IMR-90 (cell line): Measurements from ENCODE around the gene DUSP6. TPM values are rescaled to one million over a fixed set of nuclear protein-coding genes. Genes with fewer than 3 reads are reported as not detected.
A peak's percentile ranks its signal among the peaks of the same experiment; 100 is the strongest.

Source experiments
- ATAC-seq: fragments of 200-7000 bp; cut with Tn5 transposase; 2 replicates; pipeline ENCODE4 v1.9.1; 2020; ENCODE audit warnings: low read depth, mild to moderate bottlenecking, moderate library complexity
- BruUV-seq: library from RNA; stranded (reverse); fragments of 400-500 nt; replicated peaks from 2 replicates; lab custom pipeline; 2021; lab: Mats Ljungman, UMichigan
- CTCF ChIA-PET: fragments of 300-600 bp; formaldehyde crosslinking; extraction: SDS; loops from one replicate; lab custom pipeline; 2021; ENCODE audit warnings: antibody characterized with exemption; lab: Yijun Ruan, JAX
- POLR2A ChIA-PET: fragments of 300-600 bp; sonication (Branson Sonifier 250); formaldehyde crosslinking; loops from one replicate; lab custom pipeline; 2022; ENCODE audit warnings: antibody characterized with exemption; ENCODE audit not compliant: unreplicated experiment; lab: Charles Lee
- DNase-seq: peaks from one replicate; pipeline ENCODE4 v3.0.0; 2013
- H2AFZ ChIP-seq: replicated peaks from 2 replicates; pipeline ENCODE3; 2013; ENCODE audit warnings: low read length, mild to moderate bottlenecking; ENCODE audit not compliant: poor library complexity
- H2AK5ac ChIP-seq: 2 replicates; pipeline ENCODE4 v1.6.1; 2013; ENCODE audit warnings: low read depth, low read length, inconsistent platforms
- H2AK9ac ChIP-seq: replicated peaks from 2 replicates; pipeline ENCODE3; 2013; ENCODE audit warnings: mild to moderate bottlenecking, low read depth, low read length, moderate library complexity; ENCODE audit not compliant: poor library complexity
- H2BK120ac ChIP-seq: 2 replicates; pipeline ENCODE4 v1.6.1; 2013; ENCODE audit warnings: low read depth, low read length, inconsistent platforms
- H2BK15ac ChIP-seq: 3 replicates; pipeline ENCODE4 v1.6.1; 2013; ENCODE audit warnings: low read depth, low read length, inconsistent platforms
- H2BK20ac ChIP-seq: 2 replicates; pipeline ENCODE4 v1.6.1; 2013; ENCODE audit warnings: low read depth, mild to moderate bottlenecking, inconsistent platforms, low read length, moderate library complexity
- H2BK5ac ChIP-seq: 2 replicates; pipeline ENCODE4 v1.6.1; 2013; ENCODE audit warnings: mild to moderate bottlenecking, low read depth, low read length, inconsistent platforms; ENCODE audit not compliant: poor library complexity, severe bottlenecking
- H3K14ac ChIP-seq: replicated peaks from 2 replicates; pipeline ENCODE4 v1.6.1; 2013; ENCODE audit warnings: low read depth, low read length, inconsistent platforms
- H3K18ac ChIP-seq: 2 replicates; pipeline ENCODE4 v1.6.1; 2013; ENCODE audit warnings: low read depth, low read length, control low read depth
- H3K23ac ChIP-seq: 2 replicates; pipeline ENCODE4 v1.6.1; 2013; ENCODE audit warnings: low read depth, low read length, inconsistent platforms
- H3K27ac ChIP-seq: 2 replicates; pipeline ENCODE4 v1.5.1; 2013; ENCODE audit warnings: mild to moderate bottlenecking, control low read depth, low read length; ENCODE audit not compliant: insufficient read depth
- H3K27me3 ChIP-seq: 2 replicates; pipeline ENCODE4 v1.6.1; 2013; ENCODE audit warnings: low read length; ENCODE audit not compliant: control insufficient read depth, insufficient read depth
- H3K36me3 ChIP-seq: 2 replicates; pipeline ENCODE4 v1.6.1; 2013; ENCODE audit warnings: low read length, mixed read lengths; ENCODE audit not compliant: control insufficient read depth, insufficient read depth
- H3K4ac ChIP-seq: 2 replicates; pipeline ENCODE4 v1.6.1; 2013; ENCODE audit warnings: low read depth, low read length, inconsistent platforms
- H3K4me1 ChIP-seq: 2 replicates; pipeline ENCODE4 v1.6.1; 2013; ENCODE audit warnings: low read length, mixed read lengths; ENCODE audit not compliant: control insufficient read depth, insufficient read depth
- H3K4me2 ChIP-seq: 2 replicates; pipeline ENCODE4 v1.6.1; 2013; ENCODE audit warnings: low read depth, mild to moderate bottlenecking, control low read depth, low read length, moderate library complexity
- H3K4me3 ChIP-seq: 2 replicates; pipeline ENCODE4 v1.5.1; 2013; ENCODE audit warnings: low read depth, mild to moderate bottlenecking, control low read depth, low read length, moderate library complexity; ENCODE audit not compliant: insufficient read depth
- H3K56ac ChIP-seq: 2 replicates; pipeline ENCODE4 v1.6.1; 2013; ENCODE audit warnings: low read length, inconsistent platforms; ENCODE audit not compliant: insufficient read depth; ENCODE audit errors: extremely low read depth
- H3K79me1 ChIP-seq, 2 experiments: 2 replicates each; pipeline ENCODE4 v1.6.1; 2013; ENCODE audit warnings: low read length in 2 of 2, inconsistent platforms in 1 of 2, low read depth in 1 of 2
- H3K9ac ChIP-seq: 2 replicates; pipeline ENCODE4 v1.6.1; 2013; ENCODE audit warnings: low read depth, low read length, control low read depth
- H3K9me1 ChIP-seq: 2 replicates; pipeline ENCODE4 v1.6.1; 2013; ENCODE audit warnings: low read length, inconsistent platforms; ENCODE audit not compliant: insufficient read depth
- H3K9me3 ChIP-seq: 2 replicates; pipeline ENCODE4 v1.6.1; 2013; ENCODE audit warnings: low read length; ENCODE audit not compliant: control insufficient read depth, insufficient read depth
- H4K20me1 ChIP-seq: 2 replicates; pipeline ENCODE4 v1.6.1; 2013; ENCODE audit warnings: low read length, inconsistent platforms; ENCODE audit not compliant: insufficient read depth
- H4K5ac ChIP-seq: 2 replicates; pipeline ENCODE4 v1.6.1; 2013; ENCODE audit warnings: mild to moderate bottlenecking, low read depth, low read length, control low read depth
- H4K8ac ChIP-seq, 2 experiments: 2 replicates each; pipeline ENCODE4 v1.6.1; 2013; ENCODE audit warnings: low read depth in 2 of 2, low read length in 2 of 2, control low read depth in 1 of 2, inconsistent platforms in 1 of 2
- H4K91ac ChIP-seq: 2 replicates; pipeline ENCODE4 v1.6.1; 2013; ENCODE audit warnings: low read depth, low read length, inconsistent platforms; ENCODE audit not compliant: insufficient read depth
- MAFK ChIP-seq: IDR thresholded peaks from 2 replicates; pipeline ENCODE4 v1.6.1; 2012; ENCODE audit warnings: low read depth, low read length, improper control_type of control experiment
- POLR2A ChIP-seq: IDR thresholded peaks from 2 replicates; pipeline ENCODE4 v1.6.1; 2012; ENCODE audit warnings: mild to moderate bottlenecking, low read depth, low read length
- WGBS, 2 experiments: methylation state at CpG; one replicate each; pipeline versions ENCODE4 v1.1.5 to v1.1.7; 2013; ENCODE audit warnings: missing lambda C conversion rate in 2 of 2; ENCODE audit not compliant: insufficient read length in 1 of 2; ENCODE audit errors: extremely low coverage in 2 of 2; 5-methylcytosine and 5-hydroxymethylcytosine counted together
- dilution Hi-C: fragments of 300-500 bp; cut with HindIII; formaldehyde crosslinking; loops from one replicate; pipeline ENCODE4 v1.14.3; 2018; ENCODE audit warnings: low sequenced_read_pairs; ENCODE audit not compliant: unreplicated experiment
- in situ Hi-C: fragments of 300-500 bp; cut with MboI; formaldehyde crosslinking; loops from 3 replicates; pipeline ENCODE4 v1.14.3; 2019; ENCODE audit warnings: low sequenced_read_pairs, inconsistent platforms, mixed read lengths
- intact Hi-C: fragments of 100-400 bp; cut with micrococcal nuclease; formaldehyde crosslinking; loops from 2 replicates; pipeline ENCODE4 v1.10.0; 2022
- polyA plus RNA-seq, 3 experiments: library from polyadenylated mRNA; depleted of rRNA; stranded (reverse); fragments of >200 nt; gene quantifications; 2 replicates each; pipeline ENCODE4 v1.2.3, GENCODE V29; 2012; ENCODE audit warnings: low replicate concordance in 1 of 3
- total RNA-seq: library from RNA; depleted of rRNA; stranded (reverse); fragments of >200 nt; gene quantifications from 2 replicates; pipeline ENCODE4 v1.2.3, GENCODE V29; 2012

DUSP6 gene
- total and polyA plus RNA-seq, 2 of the 4 experiments (the other 2 are of a cell fraction): 38.5 to 70.1 TPM

DNA sequence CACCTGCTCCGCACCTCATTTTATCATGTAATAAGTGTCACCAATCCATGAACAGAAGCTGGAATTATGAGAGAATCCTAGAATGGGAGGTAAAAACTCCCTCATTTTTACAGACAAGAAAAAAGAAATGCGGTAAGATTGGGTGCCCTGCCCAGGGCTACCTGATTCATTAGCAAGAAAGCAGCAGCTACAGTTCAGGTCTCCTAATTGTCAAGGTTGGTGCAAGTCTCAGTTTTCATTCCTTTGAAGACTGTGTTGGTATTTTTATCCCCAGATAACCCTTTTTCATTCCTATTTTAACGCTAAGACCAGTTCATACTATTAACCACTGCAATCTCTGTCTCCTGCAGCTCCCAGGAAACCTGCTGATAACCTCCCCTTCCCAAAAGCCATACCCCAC, 6.9 kb downstream of the DUSP6 start:
- Histone ChIP-seq H4K91ac (no peak overlapping the region), H3K9me1 (peaks cover 6% of the 10 kb centered on the region; the same call in 1 of the 2 replicates), H2BK20ac (no peak overlapping the region), H3K18ac (no peak overlapping the region), H3K4me2 (no peak overlapping the region), H4K8ac (no peak overlapping the region), H3K4me3 (no peak overlapping the region), H3K27me3 (no peaks in the 10 kb centered on the region), H3K14ac (no peak overlapping the region), H2BK120ac (no peak overlapping the region), H4K5ac (no peak overlapping the region), H3K23ac (no peak overlapping the region), H3K4me1 (peaks cover 9% of the 10 kb centered on the region), H2AK9ac (no peak overlapping the region), H3K9ac (no peak overlapping the region), H3K9me3 (no peaks in the 10 kb centered on the region), H3K56ac (no peak overlapping the region), H3K79me1 (peaks cover 0 to 34% of the 10 kb centered on the region in 2 experiments; a peak in 3 of 4 replicates), H2BK5ac (no peak overlapping the region), H2AK5ac (no peak overlapping the region), H2AFZ (no peak overlapping the region), H3K4ac (0 out of 2 replicates have a peak overlapping the region, but pooled peaks have one; percentile 17), H3K27ac (no peak overlapping the region), H3K36me3 (peaks cover 10% of the 10 kb centered on the region), H4K20me1 (peaks cover 21% of the 10 kb centered on the region), H2BK15ac (no peak overlapping the region)
- no CpG with 5 or more reads among the region's 3 CpGs for WGBS, 2 experiments
- CTCF ChIA-PET: interaction anchor here (1.5 kb wide), 1 partner anchor 117 kb away, joined by 5 read pairs; no protein-coding TSS in a partner anchor
- DNase-seq: no peak
- intact Hi-C loops (loop anchor here (5.0 kb wide), 1 partner anchor 118 kb away; no protein-coding TSS in a partner anchor), dilution Hi-C loops (no loop called here), in situ Hi-C loops (no loop called here)
- POLR2A ChIA-PET: interaction anchor here (1.0 to 2.8 kb wide), 3 partner anchors 92 to 109 kb away, joined by 3 to 16 read pairs (median 4); no protein-coding TSS in a partner anchor
- TF ChIP-seq MAFK (no peak), POLR2A (no peak)
- ATAC-seq: no peak
- no TSS peak for BruUV-seq
